ENCODE results near the gene C19orf44. TPM values are rescaled to one million over a fixed set of nuclear protein-coding genes. Genes with fewer than 3 reads are reported as not detected.

The C19orf44 gene
- total RNA-seq, 1 donor from 2014 or later, result 2.9 TPM

DNA sequence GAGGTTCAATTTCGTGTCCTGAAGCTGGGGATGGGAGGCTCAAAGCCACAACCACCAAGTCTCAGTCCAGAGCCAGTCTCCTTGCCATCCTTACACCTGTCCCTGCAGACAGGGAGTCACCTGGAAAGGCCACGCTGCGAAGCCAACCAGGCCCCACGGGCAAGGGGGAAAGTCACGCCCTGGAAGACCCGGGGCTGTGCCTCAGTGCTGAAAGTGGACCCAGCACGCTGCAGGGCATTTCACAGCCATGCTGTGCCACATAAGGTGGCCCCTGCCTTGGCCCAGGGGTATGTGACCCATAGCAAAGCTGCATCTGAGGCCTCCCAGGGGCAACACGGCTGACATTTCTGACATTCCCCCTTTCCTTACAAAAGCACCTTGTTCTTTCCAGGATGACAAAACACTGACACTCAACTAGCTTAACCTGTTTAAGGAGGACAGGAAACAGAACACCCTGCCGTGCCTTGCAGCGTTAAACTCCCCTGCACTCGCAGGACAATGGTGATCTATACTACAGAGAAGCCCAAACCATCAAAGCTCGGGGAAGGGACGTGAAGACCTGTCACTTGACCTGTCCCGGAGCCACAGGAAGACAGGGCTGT lies 31.2 kb downstream of the C19orf44 start:
- Histone ChIP-seq H3K27ac (replicated peaks) (no peak overlapping the region), H3K36me3 (peaks cover 100% of the 10 kb centered on the region), H3K4me1 (peaks cover 4% of the 10 kb centered on the region), H3K27me3 (ENCODE audit: low read depth) (no peaks in the 10 kb centered on the region), H3K9me3 (replicated peaks) (no peaks in the 10 kb centered on the region), H3K4me3 (no peak overlapping the region)
- TF ChIP-seq, protein P1, sequence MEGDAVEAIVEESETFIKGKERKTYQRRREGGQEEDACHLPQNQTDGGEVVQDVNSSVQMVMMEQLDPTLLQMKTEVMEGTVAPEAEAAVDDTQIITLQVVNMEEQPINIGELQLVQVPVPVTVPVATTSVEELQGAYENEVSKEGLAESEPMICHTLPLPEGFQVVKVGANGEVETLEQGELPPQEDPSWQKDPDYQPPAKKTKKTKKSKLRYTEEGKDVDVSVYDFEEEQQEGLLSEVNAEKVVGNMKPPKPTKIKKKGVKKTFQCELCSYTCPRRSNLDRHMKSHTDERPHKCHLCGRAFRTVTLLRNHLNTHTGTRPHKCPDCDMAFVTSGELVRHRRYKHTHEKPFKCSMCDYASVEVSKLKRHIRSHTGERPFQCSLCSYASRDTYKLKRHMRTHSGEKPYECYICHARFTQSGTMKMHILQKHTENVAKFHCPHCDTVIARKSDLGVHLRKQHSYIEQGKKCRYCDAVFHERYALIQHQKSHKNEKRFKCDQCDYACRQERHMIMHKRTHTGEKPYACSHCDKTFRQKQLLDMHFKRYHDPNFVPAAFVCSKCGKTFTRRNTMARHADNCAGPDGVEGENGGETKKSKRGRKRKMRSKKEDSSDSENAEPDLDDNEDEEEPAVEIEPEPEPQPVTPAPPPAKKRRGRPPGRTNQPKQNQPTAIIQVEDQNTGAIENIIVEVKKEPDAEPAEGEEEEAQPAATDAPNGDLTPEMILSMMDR (IDR thresholded peaks at IDR 0.05; ENCODE audit: borderline replicate concordance), result no peak
- intact Hi-C loops (cut with micrococcal nuclease), result no loop called here
- DNase-seq, result no peak

DNA sequence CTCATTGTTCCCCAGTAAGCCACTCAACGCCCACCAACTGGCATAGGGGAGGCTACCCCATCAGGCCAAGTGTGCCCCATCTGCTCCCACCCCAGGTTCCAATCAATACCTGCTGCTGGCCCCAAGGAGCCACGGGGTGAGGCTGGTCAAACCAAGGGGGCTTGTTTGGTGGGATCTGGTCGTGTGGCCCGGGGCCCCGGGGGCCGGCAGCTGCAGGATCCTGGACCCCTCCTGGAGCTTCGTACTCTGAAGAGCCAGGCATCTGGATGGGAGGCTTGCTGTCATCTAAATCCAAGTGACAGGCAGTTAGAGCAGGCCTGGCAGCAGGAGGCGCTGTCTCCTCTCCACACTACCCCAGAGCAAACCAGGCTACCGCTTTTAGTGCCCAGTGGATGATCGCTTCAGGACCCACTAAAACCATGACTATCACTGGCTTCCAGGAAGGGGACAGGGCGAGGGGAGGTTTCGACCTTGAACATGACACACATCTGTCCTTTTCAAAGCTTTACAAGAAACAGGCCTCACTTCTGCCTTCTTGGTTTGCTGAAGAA lies 31.9 kb downstream of the C19orf44 start:
- no peak overlapping the region for H3K4me3 ChIP-seq
- H3K9me3 ChIP-seq (replicated peaks), result no peaks in the 10 kb centered on the region
- TF ChIP-seq, protein P1 (IDR thresholded peaks at IDR 0.05; ENCODE audit: borderline replicate concordance), result peak; percentile 26
- H3K36me3 ChIP-seq, result peaks cover 100% of the 10 kb centered on the region
- H3K27ac ChIP-seq (replicated peaks), result no peak overlapping the region
- no peaks in the 10 kb centered on the region for H3K27me3 ChIP-seq (ENCODE audit: low read depth)
- no peak for DNase-seq
- intact Hi-C loops (cut with micrococcal nuclease), result no loop called here
- peaks cover 4% of the 10 kb centered on the region for H3K4me1 ChIP-seq

DNA sequence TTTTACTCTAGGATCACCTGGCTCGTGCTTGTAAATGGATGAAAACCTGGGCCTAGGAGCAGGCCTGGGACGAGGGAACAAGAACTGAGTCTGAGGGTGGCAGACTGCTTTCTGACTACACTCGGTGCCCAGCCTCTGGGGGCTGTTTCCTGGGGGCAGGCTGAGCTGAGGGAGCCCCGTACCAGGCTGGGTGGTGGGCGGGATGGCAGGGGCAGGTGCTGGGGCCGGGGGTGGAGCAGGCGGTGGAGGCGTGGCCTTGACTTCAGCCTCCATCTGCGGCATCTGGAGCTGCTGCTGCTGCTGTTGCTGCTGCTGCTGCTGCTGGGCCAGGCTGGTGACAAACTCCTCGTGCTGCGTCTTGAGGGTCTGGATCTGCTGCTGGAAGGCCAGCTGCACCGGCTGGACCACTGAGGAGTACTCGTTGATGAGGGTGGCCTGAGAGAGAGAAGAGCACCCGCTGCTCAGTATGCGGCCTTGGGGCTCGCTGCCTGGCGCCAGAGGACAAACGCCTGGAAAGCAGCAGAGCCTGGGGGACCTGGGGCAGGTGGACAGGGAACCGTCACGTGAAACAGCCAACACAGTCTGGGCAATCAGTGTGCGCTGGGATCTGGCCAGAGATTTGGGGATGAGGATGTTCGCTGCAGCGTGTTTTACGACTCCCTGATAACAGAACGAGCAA lies 33.4 kb downstream of the C19orf44 start:
- intact Hi-C loops (cut with micrococcal nuclease), result no loop called here
- Histone ChIP-seq H3K9me3 (replicated peaks) (no peaks in the 10 kb centered on the region), H3K27ac (replicated peaks) (no peak overlapping the region), H3K36me3 (peaks cover 100% of the 10 kb centered on the region), H3K4me1 (peaks cover 4% of the 10 kb centered on the region), H3K27me3 (ENCODE audit: low read depth) (no peaks in the 10 kb centered on the region), H3K4me3 (no peak overlapping the region)
- TF ChIP-seq, protein P1 (IDR thresholded peaks at IDR 0.05; ENCODE audit: borderline replicate concordance), result no peak
- no peak for DNase-seq

DNA sequence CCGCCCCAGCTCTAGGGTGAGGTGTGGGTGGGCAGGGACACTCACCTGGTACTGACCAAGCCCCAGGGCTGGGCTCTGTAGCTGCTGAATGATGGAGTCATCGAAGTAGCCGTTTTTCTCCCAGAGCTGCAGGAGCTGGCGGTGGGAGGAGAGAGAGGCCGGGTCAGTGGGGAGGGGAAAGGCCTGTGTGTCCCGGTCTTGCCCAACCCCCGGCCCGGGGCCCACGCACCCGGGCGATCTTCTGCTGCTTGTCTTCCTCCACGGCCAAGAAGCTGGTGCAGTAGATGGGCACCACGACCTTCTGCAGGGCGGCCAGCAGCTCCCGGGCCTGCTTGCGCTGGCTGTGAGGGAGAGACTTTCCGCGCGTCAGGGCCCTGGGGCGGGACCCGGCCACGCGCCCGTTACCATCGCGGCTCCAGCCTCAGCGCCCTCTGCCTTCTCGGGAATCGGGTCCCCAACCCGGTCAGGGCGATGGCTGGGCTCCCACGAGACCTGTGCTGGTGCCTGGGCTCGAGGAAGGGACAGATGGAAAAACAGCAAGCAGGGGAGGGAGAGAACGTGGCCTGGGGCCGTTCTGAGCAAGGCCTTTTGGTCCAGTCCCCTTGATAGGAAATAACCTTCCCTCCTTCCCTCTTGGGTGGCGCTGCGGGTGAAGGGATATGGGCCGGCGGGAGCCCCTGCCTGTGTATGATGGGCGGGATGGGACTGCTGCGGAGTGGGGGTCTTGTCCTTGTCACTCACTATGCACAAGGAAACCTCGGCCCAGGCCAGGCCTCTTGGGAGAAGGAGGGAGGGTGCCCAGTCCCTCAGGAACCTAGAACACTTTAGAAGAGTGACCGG lies 34.6 kb downstream of the C19orf44 start:
- Histone ChIP-seq H3K27ac (replicated peaks) (no peak overlapping the region), H3K4me3 (no peak overlapping the region), H3K4me1 (peaks cover 4% of the 10 kb centered on the region), H3K36me3 (peaks cover 100% of the 10 kb centered on the region), H3K27me3 (ENCODE audit: low read depth) (no peaks in the 10 kb centered on the region), H3K9me3 (replicated peaks) (no peaks in the 10 kb centered on the region)
- TF ChIP-seq, protein P1 (IDR thresholded peaks at IDR 0.05; ENCODE audit: borderline replicate concordance), result no peak
- intact Hi-C loops (cut with micrococcal nuclease), result no loop called here
- no peak for DNase-seq

- DNase-seq, result no peak
- TF ChIP-seq, protein P1 (IDR thresholded peaks at IDR 0.05; ENCODE audit: borderline replicate concordance), result no peak
- Histone ChIP-seq H3K9me3 (replicated peaks) (no peaks in the 10 kb centered on the region), H3K36me3 (peaks cover 99% of the 10 kb centered on the region), H3K4me3 (no peak overlapping the region), H3K27me3 (ENCODE audit: low read depth) (no peaks in the 10 kb centered on the region), H3K27ac (replicated peaks) (no peak overlapping the region), H3K4me1 (peaks cover 4% of the 10 kb centered on the region)
- intact Hi-C loops (cut with micrococcal nuclease), result no loop called here
Observed at GRCh38 chr19:16531380-16531669, 35.1 kb downstream of the C19orf44 start.
